Right atrium auricular region (tissue), 2 donors: Measurements from ENCODE around the gene TMEM176B. TPM values are rescaled to one million over a fixed set of nuclear protein-coding genes. Genes with fewer than 3 reads are reported as not detected.

ENCODE experiments used
- DNase-seq: peaks from one replicate; pipeline ENCODE4 v3.0.0-alpha.2; 2019; ENCODE audit warnings: low spot score
- H3K27ac ChIP-seq, 2 donors: fragments of 200-600 bp; sonication (generic); 1 replicate in 1 of 2; 2 replicates in 1 of 2; pipeline ENCODE4 v1.5.1; 2016 to 2019
- H3K27me3 ChIP-seq, 2 donors: fragments of 200-600 bp; sonication (generic); one replicate each; pipeline versions ENCODE4 v1.5.1 to v1.6.0; 2017 to 2019
- H3K36me3 ChIP-seq: fragments of 200-600 bp; sonication (generic); one replicate; pipeline ENCODE4 v1.5.1; 2016
- H3K4me1 ChIP-seq, 2 donors: fragments of 200-600 bp; sonication (generic); one replicate each; pipeline versions ENCODE4 v1.5.1 to v1.6.0; 2017 to 2019
- H3K4me3 ChIP-seq, 2 donors: fragments of 200-600 bp; sonication (generic); 1 replicate in 1 of 2; 2 replicates in 1 of 2; pipeline ENCODE4 v1.5.1; 2017 to 2019; ENCODE audit warnings: mild to moderate bottlenecking in 1 of 2, moderate library complexity in 1 of 2
- H3K9me3 ChIP-seq, 2 donors: fragments of 200-600 bp; sonication (generic); one replicate each; pipeline ENCODE4 v1.5.1; 2019
- total RNA-seq, 2 donors: library from RNA; depleted of rRNA; stranded (reverse); fragments of >200 nt; gene quantifications; one replicate each; pipeline ENCODE4 v1.1.0, GENCODE V29; 2016
- TF ChIP-seq, protein P1 (sequence below), 2 donors: fragments of 200-600 bp; sonication (generic); IDR thresholded peaks; one replicate each; pipeline ENCODE4 v1.5.1; 2019; ENCODE audit warnings: antibody characterized with exemption in 2 of 2

Gene TMEM176B
- total RNA-seq, 2 donors from 2014 or later = 162 to 227 TPM

DNA sequence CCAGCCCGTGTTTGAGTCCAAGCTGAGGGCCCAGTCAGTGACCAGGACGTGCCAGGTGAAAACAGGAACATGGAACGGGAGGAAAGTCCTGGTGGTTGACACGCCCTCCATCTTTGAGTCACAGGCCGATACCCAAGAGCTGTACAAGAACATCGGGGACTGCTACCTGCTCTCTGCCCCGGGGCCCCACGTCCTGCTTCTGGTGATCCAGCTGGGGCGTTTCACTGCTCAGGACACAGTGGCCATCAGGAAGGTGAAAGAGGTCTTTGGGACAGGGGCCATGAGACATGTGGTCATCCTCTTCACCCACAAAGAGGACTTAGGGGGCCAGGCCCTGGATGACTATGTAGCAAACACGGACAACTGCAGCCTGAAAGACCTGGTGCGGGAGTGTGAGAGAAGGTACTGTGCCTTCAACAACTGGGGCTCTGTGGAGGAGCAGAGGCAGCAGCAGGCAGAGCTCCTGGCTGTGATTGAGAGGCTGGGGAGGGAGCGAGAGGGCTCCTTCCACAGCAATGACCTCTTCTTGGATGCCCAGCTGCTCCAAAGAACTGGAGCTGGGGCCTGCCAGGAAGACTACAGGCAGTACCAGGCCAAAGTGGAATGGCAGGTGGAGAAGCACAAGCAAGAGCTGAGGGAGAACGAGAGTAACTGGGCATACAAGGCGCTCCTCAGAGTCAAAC lies 57.7 kb downstream of the TMEM176B start:
- Histone ChIP-seq H3K4me1 (peaks cover 0 to 22% of the 10 kb centered on the region in 2 donors), H3K36me3 (peaks cover 19% of the 10 kb centered on the region), H3K4me3 (no peak overlapping the region), H3K27ac (peak overlapping the region in 1 of 2 donors; percentile 11), H3K27me3 (no peaks in the 10 kb centered on the region), H3K9me3 (no peaks in the 10 kb centered on the region)
- TF ChIP-seq, protein P1, sequence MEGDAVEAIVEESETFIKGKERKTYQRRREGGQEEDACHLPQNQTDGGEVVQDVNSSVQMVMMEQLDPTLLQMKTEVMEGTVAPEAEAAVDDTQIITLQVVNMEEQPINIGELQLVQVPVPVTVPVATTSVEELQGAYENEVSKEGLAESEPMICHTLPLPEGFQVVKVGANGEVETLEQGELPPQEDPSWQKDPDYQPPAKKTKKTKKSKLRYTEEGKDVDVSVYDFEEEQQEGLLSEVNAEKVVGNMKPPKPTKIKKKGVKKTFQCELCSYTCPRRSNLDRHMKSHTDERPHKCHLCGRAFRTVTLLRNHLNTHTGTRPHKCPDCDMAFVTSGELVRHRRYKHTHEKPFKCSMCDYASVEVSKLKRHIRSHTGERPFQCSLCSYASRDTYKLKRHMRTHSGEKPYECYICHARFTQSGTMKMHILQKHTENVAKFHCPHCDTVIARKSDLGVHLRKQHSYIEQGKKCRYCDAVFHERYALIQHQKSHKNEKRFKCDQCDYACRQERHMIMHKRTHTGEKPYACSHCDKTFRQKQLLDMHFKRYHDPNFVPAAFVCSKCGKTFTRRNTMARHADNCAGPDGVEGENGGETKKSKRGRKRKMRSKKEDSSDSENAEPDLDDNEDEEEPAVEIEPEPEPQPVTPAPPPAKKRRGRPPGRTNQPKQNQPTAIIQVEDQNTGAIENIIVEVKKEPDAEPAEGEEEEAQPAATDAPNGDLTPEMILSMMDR (IDR thresholded peaks at IDR 0.05) = no peak
- no peak for DNase-seq

Other genes with a start within 250 kb of the TMEM176B start
- gene GIMAP4, start 233.0 kb downstream of the TMEM176B start, total RNA-seq = 10 to 100 TPM; 22.3 to 23.5 TPM
- gene GIMAP6, start 168.0 kb downstream of the TMEM176B start, total RNA-seq = 10 to 100 TPM; 15.8 to 21.5 TPM
- gene GIMAP2, start 114.7 kb downstream of the TMEM176B start, total RNA-seq = 1 to 10 TPM; 3.8 to 8.3 TPM
- gene GIMAP1, start 83.8 kb downstream of the TMEM176B start, total RNA-seq = 1 to 10 TPM; 5.6 to 8.0 TPM
- gene GIMAP5, start 62.9 kb downstream of the TMEM176B start, total RNA-seq = 10 to 100 TPM; 14.5 to 22.2 TPM
- 100 to 1,000 TPM in 1 of 2 donors, 10 to 100 TPM in 1; 56.3 to 102 TPM for gene TMEM176A, start 405 bp upstream of the TMEM176B start, total RNA-seq
- not detected for gene AOC1, start 52.2 kb upstream of the TMEM176B start, total RNA-seq
- 100 to 1,000 TPM; 119 to 128 TPM for gene KCNH2, start 178.0 kb upstream of the TMEM176B start, total RNA-seq
- gene NOS3, start 190.7 kb upstream of the TMEM176B start, total RNA-seq = 10 to 100 TPM; 14.5 to 78.6 TPM
- not detected for gene ATG9B, start 224.1 kb upstream of the TMEM176B start, total RNA-seq
- gene ABCB8, start 228.1 kb upstream of the TMEM176B start, total RNA-seq = 10 to 100 TPM; 11.9 to 20.6 TPM
- 1 to 10 TPM; 1.1 to 1.2 TPM for gene ASIC3, start 248.2 kb upstream of the TMEM176B start, total RNA-seq